DND-41 (cell line): ENCODE data around the gene MRPL40.

ENCODE experiments used
- ATAC-seq: fragments of 200-7000 bp; cut with Tn5 transposase; 3 replicates; pipeline ENCODE4 v1.9.1; 2021; ENCODE audit warnings: low read depth; ENCODE audit not compliant: insufficient read depth
- DNase-seq: peaks from one replicate; pipeline ENCODE4 v3.0.0-alpha.2; 2020
- H2AFZ ChIP-seq: 2 replicates; pipeline ENCODE4 v1.6.0; 2012; ENCODE audit warnings: low read depth, low read length
- H3K27ac ChIP-seq: 2 replicates; pipeline ENCODE4 v1.5.1; 2012; ENCODE audit warnings: low read length, inconsistent platforms
- H3K27me3 ChIP-seq: fragments of 200-600 bp; sonication (generic); 2 replicates; pipeline ENCODE4 v1.6.0; 2012; ENCODE audit warnings: low read length, mild to moderate bottlenecking, inconsistent platforms; ENCODE audit not compliant: insufficient read depth, poor library complexity
- H3K36me3 ChIP-seq: 2 replicates; pipeline ENCODE4 v1.5.1; 2012; ENCODE audit warnings: low read length, inconsistent platforms; ENCODE audit not compliant: insufficient read depth
- H3K4me1 ChIP-seq: 2 replicates; pipeline ENCODE4 v1.5.1; 2012; ENCODE audit warnings: mild to moderate bottlenecking, low read length; ENCODE audit not compliant: insufficient read depth
- H3K4me2 ChIP-seq: 2 replicates; pipeline ENCODE4 v1.6.0; 2012; ENCODE audit warnings: mild to moderate bottlenecking, moderate library complexity, low read length, inconsistent platforms; ENCODE audit not compliant: insufficient read depth
- H3K4me3 ChIP-seq, 2 experiments: fragments of 200-600 bp in 1 of 2; shearing (Covaris generic) in 1 of 2; 2 replicates each; pipeline ENCODE4 v1.5.1; 2012 to 2016; ENCODE audit warnings: inconsistent platforms in 2 of 2, low read length in 2 of 2, mild to moderate bottlenecking in 2 of 2, low read depth in 1 of 2, moderate library complexity in 1 of 2
- H3K79me2 ChIP-seq: 2 replicates; pipeline ENCODE4 v1.6.0; 2012; ENCODE audit warnings: low read length, inconsistent platforms; ENCODE audit not compliant: insufficient read depth
- H3K9ac ChIP-seq: 2 replicates; pipeline ENCODE4 v1.6.0; 2012; ENCODE audit warnings: low read depth, mild to moderate bottlenecking, inconsistent platforms, low read length, moderate library complexity
- H3K9me3 ChIP-seq: 2 replicates; pipeline ENCODE4 v1.5.1; 2012; ENCODE audit warnings: low read length, moderate library complexity, mild to moderate bottlenecking, inconsistent platforms; ENCODE audit not compliant: insufficient read depth, severe bottlenecking
- H4K20me1 ChIP-seq: 2 replicates; pipeline ENCODE4 v1.6.0; 2012; ENCODE audit warnings: low read length; ENCODE audit not compliant: insufficient read depth
- CTCF ChIP-seq: IDR thresholded peaks from 2 replicates; pipeline ENCODE4 v1.5.1; 2012; ENCODE audit warnings: borderline replicate concordance, low read length, moderate library complexity, mild to moderate bottlenecking; ENCODE audit not compliant: poor library complexity, severe bottlenecking; ENCODE audit errors: extremely low read depth
- EZH2 ChIP-seq: IDR thresholded peaks from 3 replicates; pipeline ENCODE4 v1.6.1; 2012; ENCODE audit warnings: borderline replicate concordance, low read depth, mild to moderate bottlenecking, moderate library complexity, low read length, inconsistent platforms; ENCODE audit not compliant: severe bottlenecking

The MRPL40 gene

GRCh38 chr22:19402642-19403191 is 29.6 kb upstream of the MRPL40 start:
- Histone ChIP-seq H3K4me1 (no peaks in the 10 kb centered on the region), H4K20me1 (peaks cover 1% of the 10 kb centered on the region), H3K79me2 (peaks cover 4% of the 10 kb centered on the region; the same call in 1 of the 2 replicates), H3K27ac (no peak overlapping the region), H3K27me3 (no peaks in the 10 kb centered on the region), H3K36me3 (peaks cover 89% of the 10 kb centered on the region), H2AFZ (no peak overlapping the region), H3K9me3 (no peaks in the 10 kb centered on the region), H3K9ac (no peak overlapping the region), H3K4me2 (no peak overlapping the region), H3K4me3 (no peak overlapping the region)
- DNase-seq (no peak), ATAC-seq (no peak)
- TF ChIP-seq CTCF (no peak), EZH2 (no peak)

GRCh38 chr22:19404676-19405075 is 27.7 kb upstream of the MRPL40 start:
- H3K9me3 ChIP-seq = no peaks in the 10 kb centered on the region
- no peak for TF ChIP-seq CTCF
- no peak for TF ChIP-seq EZH2
- H3K9ac ChIP-seq = no peak overlapping the region
- H3K4me3 ChIP-seq = no peak overlapping the region
- H3K4me2 ChIP-seq = no peak overlapping the region
- ATAC-seq = no peak
- H3K4me1 ChIP-seq = no peaks in the 10 kb centered on the region
- peaks cover 13% of the 10 kb centered on the region for H3K79me2 ChIP-seq
- no peaks in the 10 kb centered on the region for H3K27me3 ChIP-seq
- H4K20me1 ChIP-seq = peaks cover 5% of the 10 kb centered on the region
- peaks cover 91% of the 10 kb centered on the region for H3K36me3 ChIP-seq
- H3K27ac ChIP-seq = no peak overlapping the region; the same call in 1 of the 2 replicates
- no peak for DNase-seq
- no peak overlapping the region for H2AFZ ChIP-seq

GRCh38 chr22:19405133-19405532 is 27.2 kb upstream of the MRPL40 start:
- H3K36me3 ChIP-seq = peaks cover 95% of the 10 kb centered on the region
- H3K4me3 ChIP-seq = no peak overlapping the region
- TF ChIP-seq CTCF (no peak), EZH2 (no peak)
- DNase-seq (no peak), ATAC-seq (no peak)
- no peak overlapping the region for H3K9ac ChIP-seq
- no peaks in the 10 kb centered on the region for H3K27me3 ChIP-seq
- no peaks in the 10 kb centered on the region for H3K4me1 ChIP-seq
- H3K9me3 ChIP-seq = no peaks in the 10 kb centered on the region
- H4K20me1 ChIP-seq = peaks cover 6% of the 10 kb centered on the region
- no peak overlapping the region for H3K4me2 ChIP-seq
- H3K27ac ChIP-seq = peak overlapping the region; percentile 3; the same call in 1 of the 2 replicates
- no peak overlapping the region for H2AFZ ChIP-seq
- peaks cover 18% of the 10 kb centered on the region for H3K79me2 ChIP-seq
